CD4-positive, alpha-beta T cell treated with Interleukin-4 for 1 hour (primary cell): ENCODE results near the gene ARL4D.
A peak's percentile ranks its signal among the peaks of the same experiment; 100 is the strongest.
"Not testable (repeated sequence)": the region's sequence is repeated elsewhere in the genome, so short reads cannot be mapped to it uniquely, and the experiment has no call there.

Source experiments
- DNase-seq, 2 donors: peaks; one replicate each; pipeline ENCODE4 v3.0.0-alpha.2; 2020 to 2022

ARL4D gene

GRCh38 chr17:43371227-43371821 lies 27.5 kb upstream of the ARL4D start:
- DNase-seq: no peak

GRCh38 chr17:43372273-43372911 lies 26.4 kb upstream of the ARL4D start:
- peak in 1 of 2 donors; percentile 70 for DNase-seq

GRCh38 chr17:43373356-43373755 lies 25.4 kb upstream of the ARL4D start:
- DNase-seq: no peak

GRCh38 chr17:43375915-43376314 lies 22.9 kb upstream of the ARL4D start:
- not testable (repeated sequence) for DNase-seq

GRCh38 chr17:43377056-43377810 lies 21.6 kb upstream of the ARL4D start:
- no peak for DNase-seq

- no peak for DNase-seq
Measured at GRCh38 chr17:43378766-43379165, 20.0 kb upstream of the ARL4D start.

- DNase-seq: no peak
Measured at GRCh38 chr17:43380307-43380706, 18.5 kb upstream of the ARL4D start.

- no peak for DNase-seq
Measured at GRCh38 chr17:43381204-43381603, 17.6 kb upstream of the ARL4D start.

GRCh38 chr17:43381621-43382020 lies 17.2 kb upstream of the ARL4D start:
- DNase-seq: no peak

- DNase-seq: no peak
Measured at GRCh38 chr17:43382776-43383175, 16.0 kb upstream of the ARL4D start.

- no peak for DNase-seq
Measured at GRCh38 chr17:43383372-43383771, 15.4 kb upstream of the ARL4D start.

- DNase-seq: no peak
Measured at GRCh38 chr17:43383826-43384475, 14.8 kb upstream of the ARL4D start.

- no peak for DNase-seq
Measured at GRCh38 chr17:43384476-43384862, 14.3 kb upstream of the ARL4D start.

- DNase-seq: no peak
Measured at GRCh38 chr17:43385046-43385831, 13.6 kb upstream of the ARL4D start.

GRCh38 chr17:43388359-43389045 lies 10.3 kb upstream of the ARL4D start:
- DNase-seq: peak; percentile 93

- DNase-seq: peak; percentile 87
Measured at GRCh38 chr17:43389046-43389947, 9.5 kb upstream of the ARL4D start.

- DNase-seq: no peak
Measured at GRCh38 chr17:43392397-43392796, 6.4 kb upstream of the ARL4D start.

- peak; percentile 89 to 92 for DNase-seq
Measured at GRCh38 chr17:43393944-43394482, 4.8 kb upstream of the ARL4D start.

- DNase-seq: not testable (repeated sequence)
Measured at GRCh38 chr17:43394696-43395095, 4.1 kb upstream of the ARL4D start.

GRCh38 chr17:43395165-43395564 lies 3.6 kb upstream of the ARL4D start:
- DNase-seq: no peak
